GM21423 (cell line): ENCODE data around the gene LAMA5.

Experiments
- ATAC-seq: cut with Tn5 transposase; IDR thresholded peaks from one replicate; pipeline ENCODE4 v1.9.1; 2021; ENCODE audit warnings: mild to moderate bottlenecking, moderate library complexity; ENCODE audit not compliant: unreplicated experiment

The LAMA5 gene

GRCh38 chr20:62367136-62367632 lies at the start of gene LAMA5:
Gene LAMA5 (minus strand): TSS chr20:62367312. CDS start chr20:62367245, 67 bp downstream.
- ATAC-seq, result no peak

GRCh38 chr20:62415354-62416111 lies 48.4 kb upstream of the LAMA5 start:
- no peak for ATAC-seq

- no peak for ATAC-seq
Measured at GRCh38 chr20:62413896-62414481, 46.9 kb upstream of the LAMA5 start.

GRCh38 chr20:62413025-62413570 lies 46.0 kb upstream of the LAMA5 start:
- no peak for ATAC-seq

GRCh38 chr20:62412194-62413024 lies 45.3 kb upstream of the LAMA5 start:
- no peak for ATAC-seq

- ATAC-seq, result no peak
Measured at GRCh38 chr20:62411479-62412193, 44.5 kb upstream of the LAMA5 start.

GRCh38 chr20:62410746-62411478 lies 43.8 kb upstream of the LAMA5 start:
- no peak for ATAC-seq

GRCh38 chr20:62409931-62410745 lies 43.0 kb upstream of the LAMA5 start:
- no peak for ATAC-seq

GRCh38 chr20:62409086-62409853 lies 42.2 kb upstream of the LAMA5 start:
- no peak for ATAC-seq

GRCh38 chr20:62408640-62409039 lies 41.5 kb upstream of the LAMA5 start:
- ATAC-seq, result no peak

- no peak for ATAC-seq
Measured at GRCh38 chr20:62408055-62408454, 40.9 kb upstream of the LAMA5 start.

GRCh38 chr20:62407221-62407992 lies 40.3 kb upstream of the LAMA5 start, which contains the start of gene CABLES2:
Gene CABLES2 (minus strand): TSS chr20:62407285. CDS start chr20:62407276, 9 bp downstream.
- ATAC-seq, result peak; percentile 82

GRCh38 chr20:62406635-62407176 lies 39.6 kb upstream of the LAMA5 start:
- ATAC-seq, result peak; percentile 1

- ATAC-seq, result no peak
Measured at GRCh38 chr20:62405981-62406513, 38.9 kb upstream of the LAMA5 start.

GRCh38 chr20:62405108-62405980 lies 38.2 kb upstream of the LAMA5 start:
- no peak for ATAC-seq

- ATAC-seq, result no peak
Measured at GRCh38 chr20:62404761-62405107, 37.6 kb upstream of the LAMA5 start.
